HG03097 (cell line): ENCODE measurements around the gene CBX4.

Experiments
- ATAC-seq: cut with Tn5 transposase; IDR thresholded peaks from one replicate; pipeline ENCODE4 v1.9.1; 2021; ENCODE audit not compliant: unreplicated experiment, low FRiP score

Gene CBX4

DNA sequence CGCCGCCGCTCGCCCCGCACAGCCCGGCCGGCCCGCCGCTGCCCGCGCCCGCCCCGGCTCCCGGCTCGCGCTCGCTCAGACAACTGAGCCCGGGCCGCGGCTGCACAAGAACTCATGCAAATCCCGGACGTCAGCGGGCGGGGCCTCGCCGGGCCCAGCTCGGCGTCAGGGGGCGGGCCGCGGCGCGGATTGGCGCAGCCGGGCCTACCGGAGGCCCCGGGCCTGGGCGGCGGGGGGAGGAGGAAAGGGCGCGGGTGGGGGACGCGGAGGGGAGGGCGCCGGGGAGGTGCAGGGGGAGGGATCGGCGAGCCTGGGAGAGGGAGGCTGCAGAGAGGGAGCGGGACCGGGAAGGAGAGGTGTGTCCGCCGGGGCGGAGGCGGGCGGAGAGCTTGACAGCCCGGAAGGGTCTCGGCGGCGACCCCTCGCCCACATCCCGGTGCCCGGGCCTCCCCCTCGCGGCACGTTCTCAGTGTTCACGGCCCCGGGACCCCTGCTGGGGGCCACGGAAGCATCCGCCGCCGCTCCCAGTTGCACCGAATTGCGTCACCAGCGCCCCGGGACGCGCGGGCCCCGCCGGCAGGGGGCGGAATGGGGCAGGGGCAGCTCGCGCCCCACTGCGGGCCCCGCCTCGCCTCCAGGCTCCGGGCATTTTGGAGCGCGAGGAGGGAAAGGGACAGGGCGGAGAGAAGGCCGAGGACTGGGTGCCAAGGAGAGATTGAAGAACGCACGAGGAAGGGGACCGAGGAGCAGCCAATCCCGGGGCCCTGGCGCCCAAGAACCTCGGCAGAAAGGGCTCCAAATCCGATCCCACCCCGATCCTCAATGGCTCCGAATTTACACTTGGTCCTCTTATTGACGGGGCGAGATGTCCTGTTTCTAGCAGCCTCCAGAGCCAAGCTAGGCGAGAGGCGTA lies at the start of gene CBX4:
Gene CBX4, minus strand, starts transcription at position 85 of the 913 bp plus-strand sequence. CDS start 189 bp downstream, outside the sequence.
- peak; percentile 52 for ATAC-seq

DNA sequence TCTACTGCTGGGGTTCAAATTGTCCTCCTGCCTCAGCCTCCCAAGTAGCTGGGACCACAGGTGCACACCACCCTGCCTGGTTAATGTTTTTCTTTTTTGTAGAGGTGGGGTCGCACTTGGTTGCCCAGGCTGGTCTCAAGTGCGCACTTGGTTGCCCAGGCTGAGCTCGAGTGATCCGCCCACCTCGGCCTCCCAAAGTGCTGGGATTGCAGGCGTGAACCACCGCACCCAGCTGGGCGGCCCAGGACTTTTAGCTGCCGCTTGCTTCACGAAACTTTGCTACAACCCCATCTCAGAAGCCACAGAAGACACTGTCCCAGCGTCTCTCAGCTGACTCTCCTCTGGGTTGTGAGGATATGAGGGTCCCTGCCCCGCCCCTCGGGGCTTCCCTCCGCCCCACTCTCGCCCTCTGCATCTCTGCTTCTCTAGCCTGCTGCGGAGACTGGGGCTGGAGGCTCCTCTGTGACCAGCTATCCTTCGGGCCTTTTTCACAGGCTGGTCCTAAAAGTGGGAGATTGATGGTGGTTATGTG lies 48.8 kb upstream of the CBX4 start:
- ATAC-seq = no peak

DNA sequence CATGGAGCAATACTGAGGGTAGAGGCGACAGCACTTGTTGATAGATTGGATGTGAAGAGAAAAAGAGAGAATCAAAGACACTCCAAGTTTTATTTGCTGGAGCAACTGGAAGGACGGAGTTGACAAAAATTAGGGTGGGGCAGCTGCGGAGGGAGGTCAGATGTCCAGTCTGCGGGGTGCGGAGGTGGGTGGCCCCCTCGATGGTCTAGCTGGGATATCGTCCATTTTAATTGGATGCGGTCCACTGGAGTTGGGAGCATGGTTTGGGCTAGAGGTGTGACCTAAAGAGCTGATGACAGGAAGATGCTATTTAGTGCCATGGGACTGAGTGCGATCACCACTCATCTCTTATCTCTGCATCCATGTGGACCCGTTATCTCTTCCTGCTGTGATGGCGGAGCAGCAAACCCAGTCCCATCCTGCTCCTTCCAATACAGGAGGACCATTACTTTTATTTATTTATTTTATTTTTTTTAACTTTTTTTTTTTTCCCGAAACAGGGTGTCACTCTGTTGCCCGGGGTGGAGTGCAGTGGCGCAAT lies 48.3 kb upstream of the CBX4 start:
- no peak for ATAC-seq

DNA sequence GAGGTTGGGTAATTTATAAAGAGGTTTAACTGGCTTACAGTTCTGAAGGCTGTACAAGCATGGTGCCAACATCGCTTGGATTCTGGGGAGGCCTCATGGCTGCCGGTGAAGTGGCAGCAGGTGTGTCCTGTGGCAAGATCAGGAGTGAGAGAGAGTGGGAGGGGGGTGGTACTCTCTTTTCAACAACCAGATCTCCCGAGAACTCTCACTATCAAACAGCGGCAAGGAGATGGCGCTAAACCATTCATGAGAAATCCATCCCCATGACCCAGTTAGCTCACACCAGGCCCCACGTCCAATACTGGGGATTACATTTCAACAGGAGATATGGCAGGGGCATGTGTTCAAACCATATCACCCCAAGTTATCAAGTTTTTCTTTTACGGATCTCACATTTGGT lies 44.0 kb upstream of the CBX4 start:
- ATAC-seq = no peak

DNA sequence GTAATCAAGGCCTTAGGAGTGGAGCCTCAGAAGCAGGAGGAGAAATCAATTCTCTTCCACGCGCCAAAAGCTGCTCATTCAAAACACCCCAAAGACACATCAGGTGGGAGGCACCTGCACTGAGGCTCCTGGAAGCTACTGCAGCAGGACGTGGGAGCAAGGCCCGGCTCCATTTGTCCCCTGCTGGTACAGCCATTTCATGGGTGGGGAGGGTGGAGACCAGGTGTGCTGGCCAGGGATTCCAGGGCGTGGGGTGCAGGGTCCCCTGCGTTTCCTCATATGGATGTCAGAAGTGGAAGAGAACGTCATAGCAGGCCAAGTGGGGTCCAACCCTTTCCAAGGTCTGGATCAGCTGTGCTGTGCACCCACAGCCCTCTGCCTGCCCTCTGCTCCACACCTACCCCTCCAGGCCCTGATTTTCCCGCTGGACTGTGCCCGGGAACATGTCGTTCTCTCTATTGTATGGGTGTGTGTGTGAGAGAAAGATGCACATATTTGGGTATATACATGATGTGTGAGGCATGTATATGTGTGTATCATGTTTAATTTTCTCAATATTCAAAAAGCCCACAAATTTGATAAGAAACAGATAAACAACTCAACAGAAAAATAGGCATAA lies 39.2 kb upstream of the CBX4 start:
- ATAC-seq = no peak

DNA sequence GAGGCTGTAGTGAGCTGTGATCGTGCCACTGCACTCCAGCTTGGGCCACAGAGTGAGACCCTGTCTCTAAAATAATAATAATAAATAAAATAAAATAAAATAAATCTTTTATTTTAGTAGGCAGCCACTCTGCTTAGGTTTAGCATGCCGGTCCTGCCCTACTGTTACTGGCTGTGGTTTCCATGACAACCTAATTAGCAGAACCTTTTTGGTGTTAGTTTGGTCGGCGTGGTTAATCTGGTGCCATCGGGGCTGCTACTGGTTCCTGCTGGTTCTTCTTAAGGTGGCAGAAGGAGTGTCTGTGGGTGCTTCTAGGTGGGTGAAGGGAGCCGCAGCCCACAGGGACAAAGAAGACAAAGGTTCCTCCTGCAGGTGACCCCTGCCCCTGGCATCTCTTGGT lies 37.8 kb upstream of the CBX4 start:
- ATAC-seq = no peak

GRCh38 chr17:79875511-79875910 lies 36.3 kb upstream of the CBX4 start:
- no peak for ATAC-seq

GRCh38 chr17:79874329-79874981 lies 35.2 kb upstream of the CBX4 start:
- no peak for ATAC-seq

DNA sequence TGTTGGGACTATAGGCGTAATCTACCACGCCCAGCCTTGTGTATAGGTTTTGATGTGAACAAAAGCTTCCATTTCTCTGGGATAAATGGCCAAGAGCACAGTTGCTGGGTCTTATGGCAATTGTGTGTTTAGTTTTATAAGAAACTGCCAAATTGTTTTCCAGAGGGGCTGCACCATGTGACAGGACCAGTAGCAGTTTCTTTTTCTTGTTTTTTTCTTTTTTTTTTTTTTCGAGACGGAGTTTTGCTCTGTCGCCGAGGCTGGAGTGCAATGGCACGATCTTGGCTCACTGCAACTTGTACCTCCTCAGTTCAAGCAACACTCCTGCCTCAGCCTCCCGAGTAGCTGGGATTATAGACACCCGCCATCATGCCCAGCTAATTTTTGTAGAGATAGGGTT lies 34.3 kb upstream of the CBX4 start:
- ATAC-seq = no peak

DNA sequence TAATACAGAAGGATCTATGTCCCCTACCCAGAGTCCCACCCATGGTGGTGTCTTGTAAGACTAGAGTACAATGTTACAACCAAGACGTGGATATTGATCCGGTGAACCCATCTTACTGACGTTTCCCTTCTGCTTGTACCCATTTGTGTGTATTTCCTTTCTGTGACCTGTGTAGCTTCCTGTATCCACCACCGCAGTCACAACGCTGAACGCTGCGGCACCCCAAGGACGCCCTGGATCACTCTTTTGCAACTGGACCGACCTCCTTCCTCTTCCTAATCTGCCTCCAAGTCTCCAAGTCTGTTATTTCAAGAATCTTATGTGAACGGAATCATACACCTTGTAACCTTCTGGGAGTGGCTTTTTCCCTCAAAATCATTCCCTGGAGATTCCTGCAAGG lies 33.5 kb upstream of the CBX4 start:
- ATAC-seq = no peak

DNA sequence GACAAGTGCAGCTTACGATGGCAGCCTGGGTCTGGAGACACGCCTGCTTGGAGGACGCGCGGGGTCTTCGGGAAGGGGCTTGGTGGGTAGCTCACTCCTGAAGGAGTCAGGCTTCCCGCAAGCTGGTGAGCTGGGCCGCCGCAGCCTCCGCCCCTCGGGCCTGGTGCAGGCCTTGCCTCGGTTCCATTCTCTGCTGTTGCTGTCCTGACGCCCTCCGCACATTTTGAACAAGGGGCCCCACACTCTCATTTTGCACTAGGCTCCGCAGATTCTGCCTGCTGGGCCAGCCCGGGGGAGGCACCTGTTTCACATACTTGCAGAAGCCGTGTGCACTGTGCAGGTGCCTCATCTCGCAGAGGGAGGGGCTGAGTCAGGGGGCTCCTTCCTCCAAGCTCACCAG lies 31.9 kb upstream of the CBX4 start:
- no peak for ATAC-seq

GRCh38 chr17:79870540-79870939 lies 31.3 kb upstream of the CBX4 start:
- ATAC-seq = no peak

DNA sequence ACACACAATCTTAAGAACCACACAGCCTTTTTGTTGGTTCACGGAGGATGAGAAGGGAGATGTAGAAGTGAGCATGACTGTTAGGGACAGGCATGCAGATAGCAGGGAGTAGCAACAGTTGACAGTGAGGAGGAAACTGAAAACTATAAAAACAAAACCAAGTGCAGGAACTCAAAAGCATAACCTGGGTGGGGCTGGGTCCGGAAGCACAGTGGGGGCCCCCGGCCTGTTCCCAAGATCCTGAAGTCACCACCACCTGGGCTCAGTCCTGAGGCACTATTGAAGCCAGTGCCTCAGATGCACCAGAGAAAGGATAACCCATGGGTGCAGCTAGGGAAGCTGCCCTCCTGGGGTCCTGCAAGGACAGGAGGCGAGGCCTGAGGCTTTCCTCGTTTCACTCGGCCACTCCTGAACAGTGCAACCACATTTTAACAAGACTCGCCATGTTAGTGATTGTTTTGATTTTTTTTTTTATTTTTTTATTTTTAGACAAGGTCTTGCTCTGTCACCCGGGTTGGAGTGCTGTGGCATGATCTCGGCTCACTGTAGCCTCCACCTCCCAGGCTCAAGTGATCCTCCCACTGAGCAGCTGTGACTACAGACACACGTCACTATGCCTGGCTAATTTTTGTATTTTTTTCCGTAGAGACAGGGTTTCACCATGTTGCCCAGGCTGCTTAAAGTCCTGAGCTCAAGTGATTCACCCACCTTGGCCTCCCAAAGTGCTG lies 27.7 kb upstream of the CBX4 start:
- no peak for ATAC-seq

GRCh38 chr17:79865351-79866210 lies 26.3 kb upstream of the CBX4 start:
- no peak for ATAC-seq

DNA sequence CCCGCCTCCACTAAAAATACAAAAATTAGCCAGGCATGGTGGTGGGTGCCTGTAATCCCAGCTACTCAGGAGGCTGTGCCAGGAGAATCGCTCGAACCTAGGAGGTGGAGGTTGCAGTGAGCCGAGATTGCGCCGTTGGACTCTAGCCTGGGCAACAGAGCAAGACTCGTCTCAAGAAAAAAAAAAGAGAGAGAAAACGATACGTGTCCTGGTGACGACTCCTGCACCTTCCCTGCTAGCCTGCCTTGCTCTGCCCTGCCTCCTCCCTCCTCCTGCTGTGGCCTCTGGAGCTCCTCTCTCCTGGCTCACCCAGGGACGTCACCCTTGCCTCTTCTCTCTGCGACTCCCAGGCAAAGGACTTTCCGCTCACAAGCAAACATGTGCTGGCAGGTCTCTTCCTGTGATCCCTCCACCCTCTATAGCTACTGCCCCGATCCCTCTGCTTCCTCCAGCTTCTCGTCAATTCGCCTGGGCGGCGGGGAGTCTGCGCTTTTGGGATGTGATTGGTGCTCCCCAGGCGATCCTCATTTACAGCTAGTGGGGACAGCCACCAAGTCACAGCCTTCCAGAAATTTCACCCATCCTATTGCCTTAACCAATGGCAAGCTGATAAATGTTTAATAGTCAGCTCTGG lies 25.5 kb upstream of the CBX4 start:
- no peak for ATAC-seq

DNA sequence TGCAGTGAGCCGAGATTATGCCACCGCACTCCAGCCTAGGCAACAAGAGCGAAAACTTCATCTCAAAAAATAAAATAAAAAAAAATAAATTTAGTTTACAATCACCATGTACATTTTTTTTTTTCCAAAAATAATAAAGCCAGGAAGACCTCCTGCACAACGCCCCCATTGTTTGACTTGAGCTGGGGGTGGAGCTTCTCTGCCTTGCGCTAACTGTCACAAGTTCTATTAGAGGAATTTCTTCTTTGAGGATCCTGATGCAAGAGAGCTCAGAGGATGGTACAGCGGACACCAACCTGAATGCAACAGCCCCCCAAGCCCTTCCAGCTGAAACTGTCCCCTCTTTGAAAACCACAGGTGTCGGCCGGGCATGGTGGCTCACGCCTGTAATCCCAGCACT lies 24.9 kb upstream of the CBX4 start:
- ATAC-seq = no peak

GRCh38 chr17:79862771-79863440 lies 23.7 kb upstream of the CBX4 start:
- no peak for ATAC-seq

DNA sequence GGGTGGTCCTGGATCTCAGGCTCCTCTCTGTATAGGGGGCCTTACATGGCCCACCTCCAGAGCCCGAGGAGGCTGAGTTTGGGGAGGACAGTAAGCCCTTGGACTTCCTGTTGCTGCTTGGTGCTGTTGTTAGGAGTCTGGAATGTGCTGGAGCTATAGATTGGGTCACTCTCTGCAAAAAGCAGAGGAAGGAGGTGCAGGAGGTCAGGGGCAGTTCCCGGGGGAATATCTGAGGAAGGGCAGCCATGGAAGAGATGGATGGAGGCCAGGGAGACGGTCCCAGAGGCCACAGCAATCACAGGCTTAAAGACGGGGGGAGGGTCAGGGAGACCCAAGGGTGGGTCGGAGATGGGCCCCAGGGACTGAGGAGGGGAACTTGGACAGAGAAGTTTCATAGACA lies 23.0 kb upstream of the CBX4 start:
- ATAC-seq = no peak
